ENCODE results near the gene MCM9.
A peak's percentile ranks its signal among the peaks of the same experiment; 100 is the strongest.

Gene MCM9

GRCh38 chr6:118791499-118791898 lies 143.5 kb downstream of the MCM9 start:
- no peak for DNase-seq

- no peak for DNase-seq
Observed at GRCh38 chr6:118789954-118790353, 145.0 kb downstream of the MCM9 start.

GRCh38 chr6:118789419-118789818 lies 145.5 kb downstream of the MCM9 start:
- DNase-seq: no peak

DNA sequence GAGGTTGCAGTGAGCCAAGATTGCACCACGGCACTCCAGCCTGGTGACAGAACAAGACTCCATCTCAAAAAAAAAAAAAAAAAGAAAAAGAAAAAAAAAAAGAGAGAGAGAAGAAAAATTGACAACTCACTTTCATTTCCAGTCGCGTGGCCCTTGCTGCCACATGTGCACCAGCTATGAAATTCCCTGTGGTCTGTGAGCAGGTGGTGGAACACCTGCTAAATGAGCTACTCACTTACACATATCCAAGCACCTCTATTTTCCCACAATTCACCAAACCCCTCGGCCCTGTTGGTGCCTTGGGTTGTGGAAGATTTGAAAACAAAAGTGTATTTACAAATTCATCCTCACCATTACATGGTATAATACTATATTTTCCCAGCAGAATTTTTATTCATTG lies 146.3 kb downstream of the MCM9 start:
- DNase-seq: no peak

DNA sequence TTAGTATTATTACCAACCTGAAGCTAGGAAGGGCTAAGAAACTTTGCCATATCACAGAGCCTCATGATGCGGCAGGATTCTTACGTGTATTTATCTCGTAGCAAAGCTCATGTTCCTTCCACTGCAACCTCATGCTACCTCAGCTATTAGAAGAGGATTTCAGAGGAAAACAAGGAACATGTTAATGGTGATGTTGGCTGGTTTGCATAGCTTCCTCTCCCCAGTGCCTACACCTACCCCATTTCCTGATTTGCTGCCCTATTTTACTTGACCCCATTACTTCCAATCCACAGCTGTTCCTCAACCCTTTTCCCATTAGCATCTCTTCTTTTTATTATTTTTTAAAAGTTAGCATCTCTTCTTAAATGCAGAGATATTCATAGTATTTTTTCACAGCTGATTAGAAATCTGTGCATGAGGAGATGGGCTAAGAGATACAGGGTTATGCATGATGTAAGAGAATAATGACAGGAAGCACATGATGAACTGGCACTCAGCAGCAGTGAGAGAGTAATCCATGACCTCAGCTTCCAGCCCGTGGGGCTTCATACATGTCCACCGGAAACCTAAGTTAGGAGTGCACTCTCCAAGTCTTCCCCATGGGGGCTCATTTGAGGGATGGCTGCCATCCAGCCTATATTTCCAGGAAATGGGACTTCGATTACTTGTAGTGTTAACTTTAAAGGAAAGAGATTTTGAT lies 147.1 kb downstream of the MCM9 start:
- DNase-seq: peak in 1 of 5 experiments; percentile 75

DNA sequence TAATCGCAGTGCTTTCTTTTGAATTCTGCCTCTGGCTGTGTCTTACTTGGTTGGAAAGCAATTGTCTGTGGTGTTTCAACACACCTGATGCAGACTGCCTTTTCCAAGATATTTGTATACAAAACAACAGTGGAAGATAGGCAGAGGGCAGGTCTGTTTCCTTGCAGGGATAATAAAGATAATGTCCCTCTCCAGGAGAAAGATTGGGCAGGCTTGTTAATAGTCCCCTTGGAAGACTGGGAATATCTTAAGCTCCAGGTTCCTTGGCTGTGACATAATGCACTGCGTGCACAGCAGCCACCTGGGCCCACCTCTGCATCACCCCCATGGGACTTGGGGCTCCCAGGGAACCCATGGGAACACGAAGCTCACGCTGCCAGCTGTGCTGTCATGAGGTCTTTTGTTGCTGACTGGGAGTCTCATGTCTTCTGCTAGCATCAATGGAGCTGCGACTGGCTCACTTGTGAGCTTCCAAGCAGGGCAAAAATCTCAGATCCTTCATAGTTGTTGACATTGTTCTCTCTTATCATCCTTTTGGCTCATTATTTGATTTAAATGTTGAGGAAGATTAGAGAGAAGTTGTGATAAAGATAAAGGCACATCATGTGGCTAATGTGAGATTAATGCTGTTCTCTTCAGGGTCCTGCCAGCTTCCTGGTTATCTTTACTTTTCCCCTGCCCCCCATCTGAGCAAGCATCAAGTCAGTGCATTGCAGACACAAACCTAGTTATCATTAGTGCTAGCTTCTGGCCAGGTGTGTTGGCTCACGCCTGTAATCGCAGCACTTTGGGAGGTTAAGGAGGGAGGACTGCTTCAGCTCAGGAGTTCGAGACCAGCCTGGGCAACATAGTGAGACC lies 148.1 kb downstream of the MCM9 start:
- no peak for DNase-seq

DNA sequence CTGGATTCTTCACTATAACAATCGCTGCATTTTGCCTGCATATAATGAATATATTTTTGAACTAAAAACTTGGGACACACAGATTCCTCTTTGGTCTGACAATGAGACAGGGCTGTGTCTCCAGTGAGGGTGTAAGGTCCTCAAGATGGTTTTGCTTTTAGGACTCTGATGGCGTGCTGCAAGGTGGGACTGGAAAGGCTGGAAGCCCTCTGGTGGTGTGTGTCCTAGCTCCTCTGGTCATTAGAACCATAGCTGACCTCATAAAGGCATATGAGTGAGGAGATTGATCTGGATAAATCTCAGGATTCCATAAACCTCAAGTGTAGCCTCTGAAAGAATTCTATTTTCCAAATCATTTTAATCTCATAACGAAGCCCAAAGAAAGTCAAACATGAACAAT lies 149.4 kb downstream of the MCM9 start:
- no peak for DNase-seq

DNA sequence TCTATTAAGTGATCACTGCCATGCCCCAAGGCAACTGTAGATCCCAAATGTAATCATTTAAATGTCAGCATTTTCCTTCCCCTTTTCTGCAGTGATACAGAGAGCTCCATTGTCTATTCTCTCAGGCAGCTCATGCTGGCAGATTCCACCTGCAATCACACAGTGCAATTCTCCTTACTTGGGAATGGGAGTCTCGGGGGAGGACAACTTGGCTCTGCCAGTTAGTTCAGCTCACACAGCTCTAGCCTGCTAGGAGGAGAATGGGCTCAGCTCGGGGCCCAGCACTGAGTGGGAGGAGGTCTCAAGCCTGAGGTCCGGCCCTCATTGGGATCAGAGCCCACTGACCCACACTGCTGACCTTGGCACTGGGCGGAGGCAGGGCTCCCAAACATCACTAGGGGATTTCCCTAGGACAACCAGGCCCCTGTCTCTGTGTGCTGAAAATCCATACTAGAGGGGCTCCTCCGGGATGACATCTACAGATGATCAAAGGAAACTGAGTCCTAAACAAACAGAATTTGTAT lies 150.3 kb downstream of the MCM9 start:
- DNase-seq: no peak

GRCh38 chr6:118783931-118784550 lies 150.9 kb downstream of the MCM9 start:
- no peak for DNase-seq

- DNase-seq: no peak
Observed at GRCh38 chr6:118782651-118783050, 152.3 kb downstream of the MCM9 start.

GRCh38 chr6:118781897-118782296 lies 153.1 kb downstream of the MCM9 start:
- DNase-seq: no peak

DNA sequence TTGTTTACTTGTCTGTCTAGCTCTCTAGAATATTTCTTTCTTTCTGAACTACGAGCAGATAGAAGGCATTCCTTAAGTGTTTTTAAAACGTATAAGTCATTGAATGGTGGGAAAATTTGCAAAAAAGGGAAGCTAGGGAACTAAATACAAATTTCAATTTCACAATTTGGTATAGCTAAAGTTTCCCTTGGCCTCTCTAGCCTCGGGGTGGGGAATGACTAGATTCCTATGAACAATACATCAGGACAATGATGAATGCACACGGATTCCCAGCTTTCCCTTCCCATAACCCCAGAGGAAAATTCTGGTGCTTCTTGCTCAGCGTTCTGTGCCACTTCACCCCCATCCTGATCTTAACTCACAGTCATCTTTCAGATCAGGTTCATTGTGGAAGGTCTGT lies 154.3 kb downstream of the MCM9 start:
- DNase-seq: no peak

DNA sequence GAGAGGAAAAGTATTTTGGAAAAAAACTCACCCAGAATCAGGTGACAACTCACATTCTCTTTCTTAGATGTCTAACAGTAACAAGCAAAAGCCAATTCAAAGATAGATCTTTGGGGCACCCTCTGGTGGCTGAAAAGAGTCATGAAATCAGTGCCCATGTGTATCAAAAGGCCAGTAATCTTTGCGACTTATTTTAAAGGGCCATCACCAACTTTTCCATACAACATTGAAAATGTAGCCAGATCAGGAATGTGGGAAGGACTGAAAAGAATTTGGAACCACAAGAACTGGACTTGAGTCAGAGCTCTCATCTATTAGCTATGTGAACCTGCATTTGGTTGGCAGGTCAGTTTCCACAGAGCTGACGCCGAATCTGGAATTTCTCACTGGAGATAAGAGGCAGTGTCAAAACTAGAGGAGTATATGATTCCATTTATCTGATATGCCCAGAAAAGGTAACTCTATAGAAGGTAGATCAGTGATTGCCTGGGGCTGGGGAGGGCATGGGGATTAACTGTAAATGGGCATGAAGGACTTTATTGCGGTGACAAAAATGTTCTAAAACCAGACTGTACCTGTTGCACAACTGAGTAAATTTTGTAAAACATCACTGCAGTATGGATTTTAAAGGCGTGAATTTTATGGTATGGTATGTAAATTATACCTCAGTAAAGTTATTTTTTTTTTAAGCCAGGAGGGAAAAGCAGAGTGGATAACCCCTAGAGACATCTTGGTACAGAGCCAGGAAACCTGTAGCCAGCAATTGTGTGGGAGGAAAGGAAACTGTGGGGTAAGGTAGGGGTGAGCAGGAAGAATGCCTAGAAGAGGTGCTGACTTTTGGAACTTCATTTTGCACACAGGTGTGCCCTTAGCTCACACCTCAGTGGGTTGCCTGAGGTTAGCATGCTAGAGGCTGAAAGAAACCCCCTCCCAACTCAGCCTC lies 158.1 kb downstream of the MCM9 start:
- peak in 4 of 5 experiments; percentile 21 to 79 (median 41) for DNase-seq

DNA sequence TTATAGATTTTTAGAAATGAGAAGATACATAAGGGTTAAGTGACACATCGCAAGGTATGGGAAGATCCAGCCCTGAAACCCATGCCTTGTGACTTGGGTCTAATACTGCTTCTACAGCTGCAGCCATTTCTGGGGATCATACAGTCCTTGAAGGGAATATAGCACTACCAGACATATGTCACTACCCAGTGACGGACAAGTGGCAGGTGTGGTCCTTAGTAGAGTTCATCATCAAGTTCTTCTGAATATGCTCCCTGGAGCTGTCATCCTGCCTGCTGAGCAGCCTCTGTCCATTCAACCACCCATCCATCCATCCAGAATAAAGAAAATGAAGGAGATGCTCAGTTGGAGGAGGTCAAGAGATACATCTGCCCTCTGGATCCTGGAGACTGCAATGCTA lies 159.6 kb downstream of the MCM9 start:
- no peak for DNase-seq

GRCh38 chr6:118774581-118774980 lies 160.4 kb downstream of the MCM9 start:
- DNase-seq: no peak

DNA sequence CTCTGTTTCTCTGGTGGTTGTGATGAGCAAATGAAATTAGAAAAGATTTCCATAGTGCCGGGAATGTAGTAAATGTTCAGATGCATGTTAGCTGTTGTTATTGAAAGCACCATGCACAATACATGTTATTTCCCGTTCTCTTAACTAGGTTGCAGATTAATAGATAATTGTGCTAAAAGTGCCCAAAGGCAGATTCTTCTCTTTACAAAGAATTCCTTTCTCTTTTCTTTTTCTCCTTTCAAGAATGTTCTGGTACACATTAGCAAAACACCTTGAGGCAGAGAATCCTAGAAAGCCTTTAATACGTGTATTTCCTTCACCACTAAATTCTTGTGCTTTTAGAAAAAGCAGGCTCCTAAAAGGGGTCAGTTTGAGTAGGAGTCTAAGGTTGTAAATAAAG lies 162.1 kb downstream of the MCM9 start:
- DNase-seq: no peak

GRCh38 chr6:118771253-118771652 lies 163.7 kb downstream of the MCM9 start:
- DNase-seq: no peak

GRCh38 chr6:118770835-118771234 lies 164.1 kb downstream of the MCM9 start:
- no peak for DNase-seq

- DNase-seq: no peak
Observed at GRCh38 chr6:118770112-118770788, 164.7 kb downstream of the MCM9 start.

DNA sequence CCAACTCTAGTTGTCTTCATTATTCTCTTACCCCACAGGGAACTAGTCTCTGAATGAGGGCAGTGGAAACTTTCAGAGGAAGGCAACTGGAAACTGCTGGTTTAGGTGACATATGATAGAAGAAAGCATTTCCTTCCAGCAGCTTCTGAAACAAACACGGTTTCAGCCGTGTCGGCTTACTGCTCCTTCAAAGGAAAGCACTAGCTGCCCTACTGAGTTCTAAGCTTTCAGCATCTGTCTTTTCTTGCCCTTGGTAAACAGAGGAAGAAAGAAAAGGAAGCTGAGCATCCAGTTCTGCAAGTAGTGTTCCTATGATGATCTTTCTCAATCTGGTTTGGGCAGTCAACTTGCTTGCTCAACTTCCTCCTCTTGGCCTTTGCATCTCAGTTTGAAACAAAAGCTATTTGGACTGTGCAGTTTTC lies 166.0 kb downstream of the MCM9 start:
- DNase-seq: peak in 2 of 5 experiments; percentile 6 to 67

GRCh38 chr6:118768441-118768840 lies 166.5 kb downstream of the MCM9 start:
- no peak for DNase-seq

- peak in 1 of 5 experiments; percentile 38 for DNase-seq
Observed at GRCh38 chr6:118765316-118765715, 169.6 kb downstream of the MCM9 start.
